ENCODE results near the gene APBA3.

GRCh38 chr19:3762130-3762473, 610 bp upstream of the APBA3 start:
- no peak for TF ChIP-seq CTCF (IDR thresholded peaks at IDR 0.05)
- no peak for TF ChIP-seq POLR2AphosphoS5 (IDR thresholded peaks at IDR 0.05; ENCODE audit: low read depth, low read length)
- TF ChIP-seq TCF7L2 (IDR thresholded peaks at IDR 0.05; ENCODE audit: low read depth, low read length), result no peak
- TF ChIP-seq SIN3A (IDR thresholded peaks at IDR 0.05; ENCODE audit: borderline replicate concordance, insufficient read depth, low read depth, low read length), result no peak
- TF ChIP-seq REST (IDR thresholded peaks at IDR 0.05; ENCODE audit: insufficient read depth in 1 of 2, low read depth in 2 of 2, low read length in 1 of 2), result no peak

Measured in Panc1 (cell line).